ENCODE results near the gene TSPAN4.

The TSPAN4 gene

GRCh38 chr11:845872-846495 is 3.3 kb downstream of the TSPAN4 start:
- TF ChIP-seq CTCF (IDR thresholded peaks at IDR 0.05; ENCODE audit: insufficient read depth, missing control alignments) = no peak
- DNase-seq (ENCODE audit: insufficient read length, low spot score) (no peak), FAIRE-seq (no peak)

GRCh38 chr11:846496-847098 is 3.9 kb downstream of the TSPAN4 start:
- TF ChIP-seq CTCF (IDR thresholded peaks at IDR 0.05; ENCODE audit: insufficient read depth, missing control alignments) = no peak
- DNase-seq (ENCODE audit: insufficient read length, low spot score) = no peak
- no peak for FAIRE-seq

- DNase-seq (ENCODE audit: insufficient read length, low spot score) (no peak), FAIRE-seq (no peak)
- no peak for TF ChIP-seq CTCF (IDR thresholded peaks at IDR 0.05; ENCODE audit: insufficient read depth, missing control alignments)
These were observed 5.2 kb downstream of the TSPAN4 start for GRCh38 chr11:847876-848275.

GRCh38 chr11:848380-848931 is 5.8 kb downstream of the TSPAN4 start:
- FAIRE-seq = no peak
- peak; percentile 51 for DNase-seq (ENCODE audit: insufficient read length, low spot score)
- TF ChIP-seq CTCF (IDR thresholded peaks at IDR 0.05; ENCODE audit: insufficient read depth, missing control alignments) = peak; percentile 63

GRCh38 chr11:849104-849824 is 6.6 kb downstream of the TSPAN4 start:
- DNase-seq (ENCODE audit: insufficient read length, low spot score) (peak; percentile 71), FAIRE-seq (no peak)
- no peak for TF ChIP-seq CTCF (IDR thresholded peaks at IDR 0.05; ENCODE audit: insufficient read depth, missing control alignments)

- TF ChIP-seq CTCF (IDR thresholded peaks at IDR 0.05; ENCODE audit: insufficient read depth, missing control alignments) = no peak
- FAIRE-seq = no peak
- DNase-seq (ENCODE audit: insufficient read length, low spot score) = no peak
These were observed 7.5 kb downstream of the TSPAN4 start for GRCh38 chr11:849951-850774.
